ENCODE results near the gene IQCH. TPM values are rescaled to one million over a fixed set of nuclear protein-coding genes. Genes with fewer than 3 reads are reported as not detected.

The IQCH gene
- polyA plus RNA-seq, 3 donors, result 0.03 TPM; not detected in 2

- no peak overlapping the region for H2AFZ ChIP-seq (ENCODE audit: insufficient read depth, low read depth, low read length, poor library complexity, severe bottlenecking)
- Mint-ChIP-seq H3K4me1 (peaks cover 8% of the 10 kb centered on the region), H3K27me3 (ENCODE audit: low read depth in 3 of 3) (no peaks in the 10 kb centered on the region), H3K27ac (no peak overlapping the region), H3K36me3 (peaks cover 75 to 85% of the 10 kb centered on the region in 2 donors), H3K9me3 (no peaks in the 10 kb centered on the region), H3K4me3 (no peak overlapping the region)
- no peaks in the 10 kb centered on the region for H3K9me3 ChIP-seq (replicated peaks in 1 of 2; ENCODE audit: control insufficient read depth in 1 of 2, insufficient read depth in 1 of 2, low read length in 2 of 2)
- no peak for DNase-seq
- H3K36me3 ChIP-seq (replicated peaks in 1 of 2; ENCODE audit: control insufficient read depth in 1 of 2, insufficient read depth in 2 of 2, low read length in 2 of 2), result peaks cover 45 to 94% of the 10 kb centered on the region in 2 donors
- H3K27me3 ChIP-seq (ENCODE audit: control insufficient read depth in 2 of 2, insufficient read depth in 2 of 2, low read length in 2 of 2), result no peaks in the 10 kb centered on the region
- H3K27ac ChIP-seq (ENCODE audit: low read depth in 1 of 2, low read length in 2 of 2), result no peak overlapping the region
- H3K79me2 ChIP-seq (ENCODE audit: insufficient read depth, low read length), result no peaks in the 10 kb centered on the region
- no peak overlapping the region for H3K9ac ChIP-seq (ENCODE audit: insufficient read depth, low read length, poor library complexity, severe bottlenecking)
- intact Hi-C loops (cut with micrococcal nuclease), result no loop called here
- H3K4me3 ChIP-seq (replicated peaks in 1 of 3; ENCODE audit: low read depth in 2 of 3, low read length in 3 of 3), result no peak overlapping the region
- TF ChIP-seq, protein P1, sequence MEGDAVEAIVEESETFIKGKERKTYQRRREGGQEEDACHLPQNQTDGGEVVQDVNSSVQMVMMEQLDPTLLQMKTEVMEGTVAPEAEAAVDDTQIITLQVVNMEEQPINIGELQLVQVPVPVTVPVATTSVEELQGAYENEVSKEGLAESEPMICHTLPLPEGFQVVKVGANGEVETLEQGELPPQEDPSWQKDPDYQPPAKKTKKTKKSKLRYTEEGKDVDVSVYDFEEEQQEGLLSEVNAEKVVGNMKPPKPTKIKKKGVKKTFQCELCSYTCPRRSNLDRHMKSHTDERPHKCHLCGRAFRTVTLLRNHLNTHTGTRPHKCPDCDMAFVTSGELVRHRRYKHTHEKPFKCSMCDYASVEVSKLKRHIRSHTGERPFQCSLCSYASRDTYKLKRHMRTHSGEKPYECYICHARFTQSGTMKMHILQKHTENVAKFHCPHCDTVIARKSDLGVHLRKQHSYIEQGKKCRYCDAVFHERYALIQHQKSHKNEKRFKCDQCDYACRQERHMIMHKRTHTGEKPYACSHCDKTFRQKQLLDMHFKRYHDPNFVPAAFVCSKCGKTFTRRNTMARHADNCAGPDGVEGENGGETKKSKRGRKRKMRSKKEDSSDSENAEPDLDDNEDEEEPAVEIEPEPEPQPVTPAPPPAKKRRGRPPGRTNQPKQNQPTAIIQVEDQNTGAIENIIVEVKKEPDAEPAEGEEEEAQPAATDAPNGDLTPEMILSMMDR (IDR thresholded peaks at IDR 0.05), result no peak
- 100% methylated on average over 2 of the region's 2 CpGs for WGBS (ENCODE audit: insufficient coverage)
- peaks cover 0 to 6% of the 10 kb centered on the region in 2 donors for H3K4me1 ChIP-seq (ENCODE audit: control insufficient read depth in 1 of 2, insufficient read depth in 2 of 2, low read length in 2 of 2)
- no peak overlapping the region for H3K4me2 ChIP-seq (replicated peaks; ENCODE audit: extremely low read depth, low read length, poor library complexity, severe bottlenecking)
- no peaks in the 10 kb centered on the region for H4K20me1 ChIP-seq (ENCODE audit: insufficient read depth, low read length)
These were observed 24.1 kb upstream of the IQCH start for GRCh38 chr15:67230504-67230903.

- H3K4me3 ChIP-seq (replicated peaks in 1 of 3; ENCODE audit: low read depth in 2 of 3, low read length in 3 of 3), result no peak overlapping the region
- H3K27ac ChIP-seq (ENCODE audit: low read depth in 1 of 2, low read length in 2 of 2), result no peak overlapping the region
- Mint-ChIP-seq H3K27me3 (ENCODE audit: low read depth in 3 of 3) (no peaks in the 10 kb centered on the region), H3K27ac (peak overlapping the region in 1 of 7 donors; percentile 9), H3K4me3 (no peak overlapping the region), H3K4me1 (peaks cover 8% of the 10 kb centered on the region), H3K9me3 (no peaks in the 10 kb centered on the region), H3K36me3 (peaks cover 70 to 81% of the 10 kb centered on the region in 2 donors)
- peaks cover 10% of the 10 kb centered on the region for H4K20me1 ChIP-seq (ENCODE audit: insufficient read depth, low read length)
- no peak for DNase-seq
- TF ChIP-seq, protein P1 (IDR thresholded peaks at IDR 0.05), result no peak
- H3K4me2 ChIP-seq (replicated peaks; ENCODE audit: extremely low read depth, low read length, poor library complexity, severe bottlenecking), result no peak overlapping the region
- intact Hi-C loops (cut with micrococcal nuclease), result no loop called here
- peaks cover 2% of the 10 kb centered on the region for H3K79me2 ChIP-seq (ENCODE audit: insufficient read depth, low read length)
- 100% methylated on average over 1 of the region's 3 CpGs for WGBS (ENCODE audit: insufficient coverage)
- peaks cover 0 to 6% of the 10 kb centered on the region in 2 donors for H3K4me1 ChIP-seq (ENCODE audit: control insufficient read depth in 1 of 2, insufficient read depth in 2 of 2, low read length in 2 of 2)
- no peak overlapping the region for H3K9ac ChIP-seq (ENCODE audit: insufficient read depth, low read length, poor library complexity, severe bottlenecking)
- H3K36me3 ChIP-seq (replicated peaks in 1 of 2; ENCODE audit: control insufficient read depth in 1 of 2, insufficient read depth in 2 of 2, low read length in 2 of 2), result peaks cover 49 to 87% of the 10 kb centered on the region in 2 donors
- no peak overlapping the region for H2AFZ ChIP-seq (ENCODE audit: insufficient read depth, low read depth, low read length, poor library complexity, severe bottlenecking)
- H3K9me3 ChIP-seq (replicated peaks in 1 of 2; ENCODE audit: control insufficient read depth in 1 of 2, insufficient read depth in 1 of 2, low read length in 2 of 2), result no peaks in the 10 kb centered on the region
- H3K27me3 ChIP-seq (ENCODE audit: control insufficient read depth in 2 of 2, insufficient read depth in 2 of 2, low read length in 2 of 2), result no peaks in the 10 kb centered on the region
These were observed 22.0 kb upstream of the IQCH start for GRCh38 chr15:67232591-67232990.
